Ishikawa (cell line): ENCODE measurements around the gene CUTC.

ENCODE experiments used
- CEBPB ChIP-seq: IDR thresholded peaks from 2 replicates; pipeline ENCODE4 v1.6.1; 2012
- CREB1 ChIP-seq: IDR thresholded peaks from 2 replicates; pipeline ENCODE4 v1.6.1; 2012; ENCODE audit warnings: low read depth
- EGR1 ChIP-seq: IDR thresholded peaks from 2 replicates; pipeline ENCODE4 v1.6.1; 2012
- EP300 ChIP-seq: IDR thresholded peaks from 2 replicates; pipeline ENCODE4 v1.6.1; 2012; ENCODE audit warnings: borderline replicate concordance
- FOXM1 ChIP-seq: IDR thresholded peaks from 2 replicates; pipeline ENCODE4 v1.6.1; 2012; ENCODE audit warnings: low read depth, borderline replicate concordance
- MAX ChIP-seq: IDR thresholded peaks from 2 replicates; pipeline ENCODE4 v1.6.1; 2012
- NFIC ChIP-seq: IDR thresholded peaks from 2 replicates; pipeline ENCODE4 v1.6.1; 2012
- RAD21 ChIP-seq: IDR thresholded peaks from 2 replicates; pipeline ENCODE4 v1.6.1; 2012; ENCODE audit warnings: low read depth
- REST ChIP-seq: IDR thresholded peaks from 2 replicates; pipeline ENCODE4 v1.6.1; 2012; ENCODE audit warnings: low read depth, mild to moderate bottlenecking
- TAF1 ChIP-seq: IDR thresholded peaks from 2 replicates; pipeline ENCODE4 v1.6.1; 2012; ENCODE audit warnings: low read depth, mild to moderate bottlenecking
- TCF12 ChIP-seq: IDR thresholded peaks from 2 replicates; pipeline ENCODE4 v1.6.1; 2012; ENCODE audit warnings: low read depth
- TEAD4 ChIP-seq: IDR thresholded peaks from 2 replicates; pipeline ENCODE4 v1.6.1; 2012
- USF1 ChIP-seq: IDR thresholded peaks from 2 replicates; pipeline ENCODE4 v1.6.1; 2012
- YY1 ChIP-seq: IDR thresholded peaks from 2 replicates; pipeline ENCODE4 v1.6.1; 2012; ENCODE audit warnings: low read depth
- ZBTB7A ChIP-seq: IDR thresholded peaks from 2 replicates; pipeline ENCODE4 v1.6.1; 2012; ENCODE audit warnings: low read depth

Gene CUTC

GRCh38 chr10:99733366-99733765 is 1.3 kb downstream of the CUTC start:
- TF ChIP-seq NFIC (no peak), FOXM1 (no peak), TAF1 (no peak), CREB1 (no peak), MAX (no peak), EGR1 (no peak), ZBTB7A (no peak)

- no peak for TF ChIP-seq RAD21
- TF ChIP-seq USF1 = no peak
- no peak for TF ChIP-seq ZBTB7A
Observed at GRCh38 chr10:99740260-99740659, 8.2 kb downstream of the CUTC start.

- TF ChIP-seq NFIC (no peak), FOXM1 (no peak), MAX (no peak), EGR1 (no peak), REST (no peak), ZBTB7A (no peak), CREB1 (no peak), CEBPB (no peak), TCF12 (no peak), YY1 (no peak), EP300 (no peak), RAD21 (no peak), USF1 (no peak)
Observed at GRCh38 chr10:99740933-99741559, 9.0 kb downstream of the CUTC start.

GRCh38 chr10:99742254-99742653 is 10.2 kb downstream of the CUTC start:
- TF ChIP-seq FOXM1 = no peak
- TF ChIP-seq CREB1 = no peak
- no peak for TF ChIP-seq MAX
- no peak for TF ChIP-seq NFIC
- TF ChIP-seq TCF12 = no peak
- TF ChIP-seq EGR1 = no peak
- no peak for TF ChIP-seq ZBTB7A
- no peak for TF ChIP-seq YY1
- TF ChIP-seq TAF1 = no peak
- no peak for TF ChIP-seq EP300

- TF ChIP-seq RAD21 = no peak
- no peak for TF ChIP-seq REST
- TF ChIP-seq EP300 = no peak
- TF ChIP-seq YY1 = no peak
- TF ChIP-seq TEAD4 = no peak
- no peak for TF ChIP-seq EGR1
Observed at GRCh38 chr10:99742701-99743100, 10.7 kb downstream of the CUTC start.

- no peak for TF ChIP-seq EGR1
- no peak for TF ChIP-seq TAF1
Observed at GRCh38 chr10:99743841-99744240, 11.8 kb downstream of the CUTC start.

GRCh38 chr10:99748823-99749451 is 16.9 kb downstream of the CUTC start:
- TF ChIP-seq CEBPB (no peak), NFIC (no peak), FOXM1 (no peak), TAF1 (no peak), RAD21 (no peak), USF1 (no peak), EGR1 (no peak), REST (no peak), TCF12 (no peak), MAX (no peak), CREB1 (no peak), YY1 (no peak)
